Upper lobe of right lung (tissue), 1 donor: ENCODE measurements around the gene MYO3A. TPM values are rescaled to one million over a fixed set of nuclear protein-coding genes. Genes with fewer than 3 reads are reported as not detected.

Source experiments
- ATAC-seq: fragments of 200-7000 bp; cut with Tn5 transposase; one replicate; pipeline ENCODE4 v1.9.1; 2020; ENCODE audit warnings: mild to moderate bottlenecking, moderate library complexity
- DNase-seq: peaks from one replicate; pipeline ENCODE4 v3.0.0-alpha.2; 2020
- H3K27ac ChIP-seq: fragments of 200-600 bp; one replicate; pipeline ENCODE4 v1.8.0; 2022
- H3K27me3 ChIP-seq: fragments of 200-600 bp; one replicate; pipeline ENCODE4 v1.8.0; 2022; ENCODE audit warnings: mild to moderate bottlenecking
- H3K36me3 ChIP-seq: fragments of 200-600 bp; one replicate; pipeline ENCODE4 v1.8.0; 2022
- H3K4me1 ChIP-seq: fragments of 200-600 bp; one replicate; pipeline ENCODE4 v1.8.0; 2022
- H3K4me3 ChIP-seq: fragments of 200-600 bp; one replicate; pipeline ENCODE4 v1.8.0; 2022; ENCODE audit warnings: mild to moderate bottlenecking
- H3K9me3 ChIP-seq: fragments of 200-600 bp; one replicate; pipeline ENCODE4 v1.8.0; 2022
- intact Hi-C: fragments of 100-400 bp; cut with DNase I; formaldehyde crosslinking; loops from one replicate; pipeline ENCODE4 v1.11.0; 2022
- total RNA-seq: library from RNA; stranded (reverse); fragmentation: NEBNext Ultra II Directional; extraction: Animal tissue kit (Norgen Biotek cat#: 25700); gene quantifications from one replicate; pipeline ENCODE4 v1.2.1, GENCODE V29; 2021
- TF ChIP-seq, protein P1 (sequence below): fragments of 200-600 bp; IDR thresholded peaks from one replicate; pipeline ENCODE4 v1.8.0; 2022; ENCODE audit warnings: antibody characterized with exemption
- donor health status: DM: no; HTN: yes; CAD: no; lungs with severe emphysema.

Gene MYO3A
- total RNA-seq, 1 donor from 2014 or later: 0.06 TPM

DNA sequence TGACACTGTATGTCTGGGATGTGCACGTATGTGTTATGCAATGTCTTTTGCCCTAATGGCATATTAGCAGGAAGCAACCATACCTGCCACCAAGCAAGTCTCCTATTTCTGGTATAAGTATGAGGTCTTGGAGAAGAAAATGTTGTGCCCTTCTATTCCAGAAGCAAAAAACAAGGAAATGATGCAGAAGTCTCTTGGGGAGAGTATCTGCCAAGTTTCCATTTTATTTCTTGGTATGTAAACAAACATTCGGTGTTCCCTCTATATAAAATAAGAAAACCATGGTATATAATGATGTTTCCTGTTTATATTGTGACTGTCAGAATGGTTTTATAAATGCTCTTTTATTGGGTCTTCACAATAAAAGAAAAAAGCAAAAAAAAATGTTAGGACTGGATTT lies 19.3 kb upstream of the MYO3A start:
- intact Hi-C loops: no loop called here

DNA sequence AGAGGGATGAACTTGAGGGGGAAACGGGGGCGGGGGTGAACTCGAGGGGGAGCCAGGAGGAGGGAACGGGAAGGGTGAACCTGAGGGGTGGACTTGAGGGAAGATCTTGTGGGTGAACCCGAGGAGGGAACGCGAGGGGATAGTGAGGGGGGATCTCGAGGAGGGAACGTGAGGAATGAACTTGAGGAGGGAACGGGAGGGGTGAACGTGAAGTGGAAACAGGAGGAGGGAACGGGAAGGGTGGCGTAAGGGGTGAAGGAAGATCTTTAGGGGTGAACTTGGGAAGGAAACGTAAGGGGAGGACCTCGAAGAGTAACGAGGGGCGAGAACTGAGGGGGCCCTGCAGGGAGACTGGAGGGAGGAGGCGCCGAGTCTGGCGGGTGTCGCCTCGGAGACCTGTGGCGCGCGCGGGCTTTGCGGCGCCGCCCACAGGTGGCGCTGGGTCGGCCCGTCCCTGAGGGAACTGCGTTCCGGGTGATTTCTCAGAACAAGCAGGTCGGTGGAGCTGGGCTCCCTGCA lies 651 bp downstream of the MYO3A start:
- H3K4me1 ChIP-seq: peaks cover 9% of the 10 kb centered on the region
- ATAC-seq (peak; percentile 87), DNase-seq (peak; percentile 67)
- H3K9me3 ChIP-seq: no peaks in the 10 kb centered on the region
- no peaks in the 10 kb centered on the region for H3K36me3 ChIP-seq
- TF ChIP-seq, protein P1, sequence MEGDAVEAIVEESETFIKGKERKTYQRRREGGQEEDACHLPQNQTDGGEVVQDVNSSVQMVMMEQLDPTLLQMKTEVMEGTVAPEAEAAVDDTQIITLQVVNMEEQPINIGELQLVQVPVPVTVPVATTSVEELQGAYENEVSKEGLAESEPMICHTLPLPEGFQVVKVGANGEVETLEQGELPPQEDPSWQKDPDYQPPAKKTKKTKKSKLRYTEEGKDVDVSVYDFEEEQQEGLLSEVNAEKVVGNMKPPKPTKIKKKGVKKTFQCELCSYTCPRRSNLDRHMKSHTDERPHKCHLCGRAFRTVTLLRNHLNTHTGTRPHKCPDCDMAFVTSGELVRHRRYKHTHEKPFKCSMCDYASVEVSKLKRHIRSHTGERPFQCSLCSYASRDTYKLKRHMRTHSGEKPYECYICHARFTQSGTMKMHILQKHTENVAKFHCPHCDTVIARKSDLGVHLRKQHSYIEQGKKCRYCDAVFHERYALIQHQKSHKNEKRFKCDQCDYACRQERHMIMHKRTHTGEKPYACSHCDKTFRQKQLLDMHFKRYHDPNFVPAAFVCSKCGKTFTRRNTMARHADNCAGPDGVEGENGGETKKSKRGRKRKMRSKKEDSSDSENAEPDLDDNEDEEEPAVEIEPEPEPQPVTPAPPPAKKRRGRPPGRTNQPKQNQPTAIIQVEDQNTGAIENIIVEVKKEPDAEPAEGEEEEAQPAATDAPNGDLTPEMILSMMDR: peak; percentile 40
- H3K27me3 ChIP-seq: peaks cover 32% of the 10 kb centered on the region
- intact Hi-C loops: no loop called here
- H3K4me3 ChIP-seq: peak overlapping the region; percentile 40
- H3K27ac ChIP-seq: no peak overlapping the region

More for the DNA sequence above, 19.3 kb upstream of the MYO3A start:
- DNase-seq (no peak), ATAC-seq (no peak)
- no peak overlapping the region for H3K4me3 ChIP-seq
- no peak overlapping the region for H3K27ac ChIP-seq
- no peaks in the 10 kb centered on the region for H3K4me1 ChIP-seq
- TF ChIP-seq, protein P1: no peak
- no peaks in the 10 kb centered on the region for H3K27me3 ChIP-seq
- no peaks in the 10 kb centered on the region for H3K9me3 ChIP-seq
- no peaks in the 10 kb centered on the region for H3K36me3 ChIP-seq

DNA sequence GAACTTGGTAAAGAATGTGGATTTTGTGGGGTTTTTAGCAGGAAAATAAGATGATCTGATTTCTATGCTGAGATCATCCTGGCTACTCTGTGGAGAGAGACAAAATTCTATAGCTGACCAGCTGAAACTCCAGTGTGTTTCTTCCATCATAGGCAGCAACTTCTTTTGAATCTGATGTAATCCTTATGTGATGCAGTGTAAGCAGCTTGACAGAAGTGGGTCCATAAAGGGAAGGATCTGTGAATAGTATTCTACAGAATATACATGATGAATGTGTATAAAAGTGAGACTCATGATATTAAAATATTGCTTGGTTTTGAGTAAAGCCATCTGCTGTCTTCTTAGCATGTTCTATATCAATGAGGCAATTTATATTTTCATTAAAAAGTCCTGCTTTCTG lies 4.4 kb downstream of the MYO3A start:
- peaks cover 30% of the 10 kb centered on the region for H3K27me3 ChIP-seq
- peaks cover 9% of the 10 kb centered on the region for H3K4me1 ChIP-seq
- H3K27ac ChIP-seq: no peak overlapping the region
- no peak for ATAC-seq
- DNase-seq: no peak
- no peaks in the 10 kb centered on the region for H3K36me3 ChIP-seq
- intact Hi-C loops: no loop called here
- H3K4me3 ChIP-seq: no peak overlapping the region
- H3K9me3 ChIP-seq: no peaks in the 10 kb centered on the region
- TF ChIP-seq, protein P1: no peak

DNA sequence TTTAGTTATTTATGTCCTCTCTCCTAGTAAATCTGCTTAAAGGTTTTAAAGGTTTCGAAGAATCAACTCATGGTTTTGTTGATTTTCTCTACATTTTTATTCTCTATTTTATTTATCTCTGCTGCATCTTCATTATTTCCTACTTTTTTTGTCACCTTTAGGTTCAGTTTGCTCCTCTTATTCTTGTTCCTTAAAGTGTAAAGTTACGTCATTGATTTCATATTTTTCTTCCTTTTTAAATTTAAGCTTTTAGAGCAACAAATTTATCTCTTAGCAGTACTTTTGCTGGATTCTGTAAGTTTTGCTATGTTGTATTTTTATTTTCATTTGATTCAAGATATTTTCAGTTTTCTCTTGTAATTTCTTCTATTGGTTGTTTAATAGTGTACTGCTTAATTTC lies 10.7 kb downstream of the MYO3A start:
- H3K36me3 ChIP-seq: no peaks in the 10 kb centered on the region
- ATAC-seq (no peak), DNase-seq (no peak)
- H3K4me1 ChIP-seq: no peaks in the 10 kb centered on the region
- TF ChIP-seq, protein P1: no peak
- intact Hi-C loops: no loop called here
- H3K27ac ChIP-seq: no peak overlapping the region
- H3K9me3 ChIP-seq: no peaks in the 10 kb centered on the region
- H3K4me3 ChIP-seq: no peak overlapping the region
- H3K27me3 ChIP-seq: no peaks in the 10 kb centered on the region

DNA sequence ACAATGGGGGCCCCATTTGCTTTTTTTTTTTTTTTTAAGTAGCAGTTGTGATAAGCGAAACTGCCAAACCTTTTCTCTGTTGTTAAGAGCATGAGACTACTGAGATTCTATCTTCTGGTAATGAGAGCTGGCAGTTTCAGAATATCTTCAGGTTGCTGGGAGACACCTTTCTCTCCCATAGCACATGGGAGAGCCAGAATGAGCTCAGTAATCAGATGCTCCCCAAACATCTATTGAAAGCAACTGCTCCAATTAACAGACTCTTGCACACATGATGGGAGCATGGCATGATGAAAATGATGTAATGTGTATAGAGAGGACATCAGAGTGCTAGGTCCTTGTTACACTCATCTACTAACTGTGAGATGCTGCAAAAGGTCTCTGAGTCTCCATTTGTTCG lies 18.8 kb downstream of the MYO3A start:
- H3K27me3 ChIP-seq: no peaks in the 10 kb centered on the region
- intact Hi-C loops: no loop called here
- TF ChIP-seq, protein P1: no peak
- ATAC-seq (no peak), DNase-seq (no peak)
- no peaks in the 10 kb centered on the region for H3K9me3 ChIP-seq
- H3K4me3 ChIP-seq: no peak overlapping the region
- H3K27ac ChIP-seq: no peak overlapping the region
- no peaks in the 10 kb centered on the region for H3K4me1 ChIP-seq
- H3K36me3 ChIP-seq: no peaks in the 10 kb centered on the region

DNA sequence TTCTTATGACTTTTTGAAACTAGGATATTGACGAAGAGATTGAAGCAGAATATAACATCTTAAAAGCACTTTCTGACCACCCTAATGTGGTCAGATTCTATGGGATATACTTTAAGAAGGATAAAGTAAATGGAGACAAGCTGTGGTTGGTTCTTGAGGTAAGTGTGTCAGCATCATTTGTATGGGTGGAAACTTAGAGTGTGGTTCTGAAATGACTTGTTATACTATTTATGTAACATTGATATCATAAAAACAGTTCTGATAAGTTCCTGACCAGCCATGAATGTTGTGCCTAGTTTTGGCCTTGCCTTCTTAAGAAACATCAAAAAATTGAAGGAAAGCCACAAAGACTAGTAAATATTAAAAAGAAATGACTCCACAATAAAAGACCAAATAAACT lies 20.8 kb downstream of the MYO3A start:
- Histone ChIP-seq H3K27ac (no peak overlapping the region), H3K4me3 (no peak overlapping the region), H3K9me3 (no peaks in the 10 kb centered on the region), H3K27me3 (no peaks in the 10 kb centered on the region), H3K36me3 (no peaks in the 10 kb centered on the region), H3K4me1 (no peaks in the 10 kb centered on the region)
- intact Hi-C loops: no loop called here
- ATAC-seq (no peak), DNase-seq (no peak)
- TF ChIP-seq, protein P1: no peak
